Measurements from ENCODE around the gene FBXO4. TPM values are rescaled to one million over a fixed set of nuclear protein-coding genes. Genes with fewer than 3 reads are reported as not detected.

FBXO4 gene
- total RNA-seq, 1 donor, result 11.2 TPM

DNA sequence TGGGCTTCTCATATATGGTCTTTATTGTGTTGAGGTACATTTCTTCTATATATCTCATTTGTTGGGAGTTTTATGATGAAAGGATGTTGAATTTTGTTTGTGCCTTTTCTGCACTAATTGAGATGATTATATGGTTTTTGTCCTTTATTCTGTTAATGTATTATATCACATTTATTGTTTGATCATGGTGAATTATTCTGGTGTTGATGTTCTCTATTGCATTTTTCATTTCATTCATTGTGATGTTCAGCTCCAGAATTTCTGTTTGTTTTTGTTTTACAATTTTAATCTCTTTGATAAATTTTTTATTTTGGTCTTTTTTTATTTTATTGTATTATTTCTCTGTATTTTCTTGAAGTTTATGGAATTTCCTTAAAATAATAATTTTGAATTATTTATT lies 35.4 kb downstream of the FBXO4 start:
- DNase-seq (ENCODE audit: low read depth), result no peak
- TF ChIP-seq CTCF (IDR thresholded peaks at IDR 0.05; ENCODE audit: insufficient read depth, low read depth, low read length), result no peak

DNA sequence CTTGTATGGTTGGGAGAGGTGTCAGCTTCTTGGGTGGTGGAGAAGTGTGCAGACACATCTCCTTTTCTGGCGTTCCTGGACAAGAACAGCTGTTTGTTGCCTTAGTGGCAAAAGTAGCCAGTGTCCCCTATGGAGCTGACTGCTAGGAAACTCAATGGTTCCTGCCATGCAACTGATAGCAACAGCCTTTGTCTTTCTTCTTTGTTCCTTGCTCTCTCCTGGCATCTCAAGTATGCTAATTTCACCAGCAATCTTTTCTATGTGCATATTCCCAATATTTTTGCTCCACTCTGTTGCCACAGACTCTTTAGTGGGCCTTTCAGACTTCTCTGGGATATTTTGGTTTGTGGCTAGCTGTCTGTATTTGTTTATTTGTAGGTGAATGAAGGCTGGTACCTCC lies 36.7 kb downstream of the FBXO4 start:
- DNase-seq (ENCODE audit: low read depth), result no peak
- no peak overlapping the region for H3K4me3 ChIP-seq (ENCODE audit: low read depth, low read length)
- no peak for TF ChIP-seq CTCF (IDR thresholded peaks at IDR 0.05; ENCODE audit: insufficient read depth, low read depth, low read length)

More for the DNA sequence above, 35.4 kb downstream of the FBXO4 start:
- no peak overlapping the region for H3K4me3 ChIP-seq (ENCODE audit: low read depth, low read length)

- DNase-seq (ENCODE audit: low read depth), result no peak
- no peak overlapping the region for H3K4me3 ChIP-seq (ENCODE audit: low read depth, low read length)
- no peak for TF ChIP-seq CTCF (IDR thresholded peaks at IDR 0.05; ENCODE audit: insufficient read depth, low read depth, low read length)
Observed at GRCh38 chr5:41962491-41962890, 37.4 kb downstream of the FBXO4 start.

GRCh38 chr5:41966401-41967105 lies 41.5 kb downstream of the FBXO4 start:
- no peak for DNase-seq (ENCODE audit: low read depth)
- TF ChIP-seq CTCF (IDR thresholded peaks at IDR 0.05; ENCODE audit: insufficient read depth, low read depth, low read length), result no peak

DNA sequence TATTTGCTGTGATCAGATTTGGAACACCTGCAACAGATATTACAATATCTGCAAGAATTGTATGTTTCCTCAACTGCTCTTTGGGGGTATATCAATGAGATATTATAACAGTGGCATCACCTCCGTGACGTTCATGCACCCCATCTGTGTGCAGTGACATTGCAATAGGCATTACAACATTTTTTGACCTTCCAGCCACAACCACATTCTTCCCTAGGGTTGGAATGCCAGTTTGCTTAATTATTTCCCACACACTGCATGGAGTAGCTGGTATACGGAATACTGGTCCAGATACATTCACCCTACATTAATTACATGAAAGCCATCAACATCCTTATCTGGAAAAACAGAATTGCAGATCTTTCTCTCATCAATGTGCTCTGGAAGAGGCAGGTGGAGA lies 42.3 kb downstream of the FBXO4 start:
- no peak for DNase-seq (ENCODE audit: low read depth)
- H3K4me3 ChIP-seq (ENCODE audit: low read depth, low read length), result no peak overlapping the region
- no peak for TF ChIP-seq CTCF (IDR thresholded peaks at IDR 0.05; ENCODE audit: insufficient read depth, low read depth, low read length)

More at GRCh38 chr5:41966401-41967105, 41.5 kb downstream of the FBXO4 start:
- no peak overlapping the region for H3K4me3 ChIP-seq (ENCODE audit: low read depth, low read length)

DNA sequence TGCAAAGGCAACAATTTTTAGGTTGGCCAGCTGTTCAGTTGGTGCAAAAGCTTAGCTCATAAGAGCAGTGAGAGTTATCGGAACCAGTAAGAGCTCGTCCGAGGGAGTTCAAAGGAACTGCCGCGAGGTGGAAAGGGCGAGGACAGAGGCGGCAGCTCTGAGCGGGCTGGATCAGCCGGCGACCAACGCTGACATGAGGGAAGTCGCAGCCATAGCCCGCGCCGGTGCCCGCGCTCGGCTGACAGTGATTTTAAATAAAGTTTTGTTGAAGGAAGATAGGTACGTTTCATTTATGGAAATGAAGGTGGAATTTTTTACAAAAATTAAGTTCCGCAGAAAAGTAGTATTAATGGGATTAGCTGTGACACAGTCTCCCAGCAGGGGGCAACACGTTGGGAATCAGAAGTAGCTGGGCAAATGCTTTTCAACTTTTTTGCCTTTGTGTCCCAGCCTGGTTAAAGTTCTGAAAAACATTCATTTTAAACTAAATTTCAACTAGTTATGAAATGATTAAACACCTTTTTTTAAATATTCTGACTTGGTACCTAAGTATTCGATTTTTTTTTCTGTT lies 43.2 kb downstream of the FBXO4 start:
- TF ChIP-seq CTCF (IDR thresholded peaks at IDR 0.05; ENCODE audit: insufficient read depth, low read depth, low read length), result peak; percentile 32

More for the DNA sequence above, 43.2 kb downstream of the FBXO4 start:
- DNase-seq (ENCODE audit: low read depth), result no peak
- H3K4me3 ChIP-seq (ENCODE audit: low read depth, low read length), result no peak overlapping the region
